Kidney (tissue), 14 donors: ENCODE measurements around the gene ARMH4. TPM values are rescaled to one million over a fixed set of nuclear protein-coding genes. Genes with fewer than 3 reads are reported as not detected.

Source experiments
- DNase-seq, 5 donors: peaks; one replicate each; pipeline ENCODE4 v3.0.0-alpha.2; 2013 to 2020
- FAIRE-seq: peaks from 2 replicates; lab custom pipeline; 2012; peaks lifted over from hg19 to GRCh38; lab: Jason Lieb, UNC
- H3K27ac ChIP-seq, 2 donors: one replicate each; pipeline ENCODE4 v1.7.0; 2013; ENCODE audit warnings: low read depth in 2 of 2, low read length in 2 of 2, inconsistent platforms in 1 of 2
- H3K27me3 ChIP-seq: one replicate; pipeline ENCODE4 v1.7.1; 2013; ENCODE audit warnings: low read length, inconsistent platforms; ENCODE audit not compliant: control insufficient read depth, insufficient read depth
- H3K36me3 ChIP-seq, 3 donors: one replicate each; pipeline versions ENCODE4 v1.7.0 to v1.7.1; 2013; ENCODE audit warnings: low read length in 3 of 3, control low read depth in 1 of 3, inconsistent platforms in 1 of 3; ENCODE audit not compliant: insufficient read depth in 3 of 3, control insufficient read depth in 2 of 3
- H3K4me1 ChIP-seq, 3 donors: one replicate each; pipeline versions ENCODE4 v1.7.0 to v1.7.1; 2013; ENCODE audit warnings: low read length in 3 of 3, inconsistent platforms in 1 of 3, low read depth in 1 of 3; ENCODE audit not compliant: control insufficient read depth in 2 of 3, insufficient read depth in 2 of 3
- H3K4me3 ChIP-seq, 3 donors: one replicate each; pipeline versions ENCODE4 v1.7.0 to v1.8.1; 2013; ENCODE audit warnings: low read length in 3 of 3, control low read depth in 1 of 3, inconsistent platforms in 1 of 3
- H3K9ac ChIP-seq, 3 donors: one replicate each; pipeline versions ENCODE4 v1.7.0 to v1.7.1; 2013; ENCODE audit warnings: low read length in 3 of 3, control low read depth in 1 of 3, inconsistent platforms in 1 of 3
- H3K9me3 ChIP-seq, 3 donors: one replicate each; pipeline versions ENCODE4 v1.7.0 to v1.7.1; 2013; ENCODE audit warnings: low read length in 3 of 3, control low read depth in 1 of 3, inconsistent platforms in 1 of 3; ENCODE audit not compliant: control insufficient read depth in 2 of 3, insufficient read depth in 1 of 3
- intact Hi-C: fragments of 100-400 bp; cut with DNase I; formaldehyde crosslinking; loops from one replicate; pipeline ENCODE4 v1.11.1; 2022
- polyA plus RNA-seq: library from polyadenylated mRNA; stranded (reverse); fragments of 350-450 nt; fragmentation: Illumina TruSeq; extraction: RNeasy Lipid Tissue Mini Kit (QIAGEN cat#74804); gene quantifications from one replicate; pipeline ENCODE4 v1.2.3, GENCODE V29; 2014; ENCODE audit warnings: low read depth, low replicate concordance; ENCODE audit not compliant: insufficient read depth
- total RNA-seq: library from RNA; stranded (reverse); fragmentation: NEBNext Ultra II Directional; extraction: Animal tissue kit (Norgen Biotek cat#: 25700); gene quantifications from one replicate; pipeline ENCODE4 v1.2.1, GENCODE V29; 2021
- TF ChIP-seq, protein P1 (sequence below): IDR thresholded peaks from 3 replicates; pipeline ENCODE4 v1.5.1; 2012; ENCODE audit warnings: mild to moderate bottlenecking, moderate library complexity, borderline replicate concordance; ENCODE audit not compliant: insufficient read depth; ENCODE audit errors: extremely low read depth
- donor health status: control.
- donor health status: control.
- donor health status: control.
- donor health status: control.
- donor health status: control.
- donor health status: DM: yes; HTN: yes; CAD: no.
- donor health status: Normal renal cell carcinoma (clear cell type).

ARMH4 gene
- total and polyA plus RNA-seq, 2 donors from 2014 or later, result 4.9 to 14.2 TPM

DNA sequence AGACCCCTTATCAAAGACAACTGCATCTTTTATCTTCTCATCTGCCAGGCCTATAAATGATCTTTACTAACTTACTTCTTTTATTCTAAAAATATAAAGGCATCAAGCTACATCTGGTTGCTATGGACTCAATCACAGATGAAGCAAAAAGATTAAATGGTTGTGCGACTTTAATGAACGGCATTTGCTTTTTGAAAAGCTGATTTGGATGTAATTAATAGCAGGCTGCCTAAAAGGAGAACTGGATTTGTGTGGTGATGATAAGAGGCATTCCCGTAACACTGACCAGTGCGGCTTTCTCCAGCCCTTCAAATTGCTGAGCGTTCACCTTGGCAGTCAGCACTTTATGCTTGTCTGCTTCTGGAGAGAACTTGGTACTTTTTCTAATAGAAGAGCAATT is 103.8 kb downstream of the ARMH4 start:
- FAIRE-seq, result no peak

DNA sequence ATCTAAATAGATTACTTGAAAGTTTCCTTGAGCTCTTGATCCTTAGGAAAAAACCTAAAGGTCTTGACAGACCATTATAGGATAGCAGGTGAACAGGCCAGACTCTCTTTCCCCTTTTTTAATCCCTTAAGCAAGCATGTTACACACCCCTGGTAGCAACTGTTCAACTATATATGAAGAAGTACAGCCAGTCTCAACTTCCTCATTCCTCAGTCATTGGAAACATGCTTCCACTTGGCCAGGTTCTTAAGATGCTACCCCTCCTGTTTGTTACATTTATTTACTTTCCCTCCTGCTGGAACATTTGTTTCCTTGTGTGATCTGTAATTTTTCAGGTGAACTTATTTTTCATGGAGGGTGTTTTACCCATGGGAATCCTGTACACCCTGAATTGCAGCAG is 124.1 kb downstream of the ARMH4 start:
- Histone ChIP-seq H3K36me3 (no peaks in the 10 kb centered on the region), H3K4me1 (no peaks in the 10 kb centered on the region), H3K27me3 (no peaks in the 10 kb centered on the region), H3K9me3 (peaks cover 0 to 5% (median 0%) of the 10 kb centered on the region in 3 donors), H3K9ac (no peak overlapping the region), H3K27ac (no peak overlapping the region), H3K4me3 (no peak overlapping the region)
- TF ChIP-seq, protein P1, sequence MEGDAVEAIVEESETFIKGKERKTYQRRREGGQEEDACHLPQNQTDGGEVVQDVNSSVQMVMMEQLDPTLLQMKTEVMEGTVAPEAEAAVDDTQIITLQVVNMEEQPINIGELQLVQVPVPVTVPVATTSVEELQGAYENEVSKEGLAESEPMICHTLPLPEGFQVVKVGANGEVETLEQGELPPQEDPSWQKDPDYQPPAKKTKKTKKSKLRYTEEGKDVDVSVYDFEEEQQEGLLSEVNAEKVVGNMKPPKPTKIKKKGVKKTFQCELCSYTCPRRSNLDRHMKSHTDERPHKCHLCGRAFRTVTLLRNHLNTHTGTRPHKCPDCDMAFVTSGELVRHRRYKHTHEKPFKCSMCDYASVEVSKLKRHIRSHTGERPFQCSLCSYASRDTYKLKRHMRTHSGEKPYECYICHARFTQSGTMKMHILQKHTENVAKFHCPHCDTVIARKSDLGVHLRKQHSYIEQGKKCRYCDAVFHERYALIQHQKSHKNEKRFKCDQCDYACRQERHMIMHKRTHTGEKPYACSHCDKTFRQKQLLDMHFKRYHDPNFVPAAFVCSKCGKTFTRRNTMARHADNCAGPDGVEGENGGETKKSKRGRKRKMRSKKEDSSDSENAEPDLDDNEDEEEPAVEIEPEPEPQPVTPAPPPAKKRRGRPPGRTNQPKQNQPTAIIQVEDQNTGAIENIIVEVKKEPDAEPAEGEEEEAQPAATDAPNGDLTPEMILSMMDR, result no peak
- no peak for FAIRE-seq
- intact Hi-C loops, result no loop called here
- no peak for DNase-seq

More for the DNA sequence above, 103.8 kb downstream of the ARMH4 start:
- DNase-seq, result peak in 1 of 5 donors; percentile 6
- H3K4me1 ChIP-seq, result no peaks in the 10 kb centered on the region
- H3K27ac ChIP-seq, result no peak overlapping the region
- no peaks in the 10 kb centered on the region for H3K36me3 ChIP-seq
- no peak overlapping the region for H3K9ac ChIP-seq
- TF ChIP-seq, protein P1, result no peak
- no peaks in the 10 kb centered on the region for H3K9me3 ChIP-seq
- intact Hi-C loops, result no loop called here
- H3K27me3 ChIP-seq, result no peaks in the 10 kb centered on the region
- no peak overlapping the region for H3K4me3 ChIP-seq

DNA sequence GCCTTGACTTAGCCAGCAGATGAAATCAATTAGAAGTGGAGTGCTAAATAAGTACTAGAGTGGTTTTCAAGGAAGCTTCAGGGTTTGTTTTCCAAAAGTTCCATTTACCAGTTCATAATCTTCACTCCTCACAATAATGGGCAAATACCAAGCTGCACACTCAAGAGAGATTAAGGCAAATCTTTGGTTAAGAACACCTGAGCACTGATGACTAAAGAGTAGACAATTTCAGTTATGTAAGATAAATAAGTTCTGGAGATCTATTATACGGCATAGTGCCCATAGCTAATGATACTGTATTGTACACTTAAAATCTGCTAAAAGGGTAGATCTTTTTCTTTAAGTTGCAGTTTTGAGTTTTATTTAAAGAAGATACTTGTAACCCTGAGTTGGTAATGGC is 125.0 kb downstream of the ARMH4 start:
- Histone ChIP-seq H3K36me3 (no peaks in the 10 kb centered on the region), H3K4me3 (no peak overlapping the region), H3K27ac (no peak overlapping the region), H3K9me3 (peaks cover 0 to 5% (median 0%) of the 10 kb centered on the region in 3 donors), H3K9ac (no peak overlapping the region), H3K4me1 (no peaks in the 10 kb centered on the region), H3K27me3 (no peaks in the 10 kb centered on the region)
- intact Hi-C loops, result no loop called here
- FAIRE-seq (no peak), DNase-seq (no peak)
- TF ChIP-seq, protein P1, result no peak

DNA sequence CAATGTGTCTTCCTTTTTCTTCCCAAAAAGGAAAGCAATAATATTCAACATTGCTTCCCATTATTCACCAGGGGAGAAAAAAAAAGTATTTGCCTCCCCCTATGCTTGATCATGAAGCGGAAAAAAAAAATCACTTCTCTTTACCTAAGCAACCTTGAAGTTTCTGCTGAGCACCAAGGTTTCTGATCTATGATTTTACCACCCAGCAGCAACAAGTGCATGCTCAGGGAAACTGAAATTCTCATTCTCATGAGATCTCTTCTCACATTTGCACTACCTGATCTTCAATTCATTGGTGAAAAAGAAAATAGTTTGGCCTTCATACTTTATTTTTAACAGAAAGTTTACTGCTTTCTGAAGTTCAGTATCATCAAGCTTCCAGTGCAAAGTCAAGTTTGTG is 125.8 kb downstream of the ARMH4 start:
- Histone ChIP-seq H3K9me3 (peaks cover 0 to 5% (median 0%) of the 10 kb centered on the region in 3 donors), H3K36me3 (no peaks in the 10 kb centered on the region), H3K27ac (no peak overlapping the region), H3K4me1 (no peaks in the 10 kb centered on the region), H3K9ac (no peak overlapping the region), H3K4me3 (no peak overlapping the region), H3K27me3 (no peaks in the 10 kb centered on the region)
- FAIRE-seq, result no peak
- no peak for DNase-seq
- TF ChIP-seq, protein P1, result no peak
- intact Hi-C loops, result no loop called here
